HepG2 (cell line): Measurements from ENCODE around the gene SUPT20HL1. TPM values are rescaled to one million over a fixed set of nuclear protein-coding genes. Genes with fewer than 3 reads are reported as not detected.
"Not testable (repeated sequence)": the region's sequence is repeated elsewhere in the genome, so short reads cannot be mapped to it uniquely, and the experiment has no call there.

Experiments used
- ATAC-seq: fragments of 200-7000 bp; cut with Tn5 transposase; 3 replicates; pipeline ENCODE4 v1.9.1; 2020; ENCODE audit warnings: mild to moderate bottlenecking, moderate library complexity
- BruUV-seq: library from RNA; stranded (reverse); fragments of 400-500 nt; replicated peaks from 2 replicates; lab custom pipeline; 2021; lab: Mats Ljungman, UMichigan
- CTCF ChIA-PET: fragments of 300-600 bp; formaldehyde crosslinking; extraction: SDS; loops from one replicate; lab custom pipeline; 2021; ENCODE audit warnings: low total read pairs, inconsistent platforms, low intra/inter-chr PET ratio; lab: Yijun Ruan, JAX
- POLR2A ChIA-PET: fragments of 350-600 bp; sonication (Branson Sonifier 250); formaldehyde crosslinking; loops from one replicate; lab custom pipeline; 2020; ENCODE audit warnings: antibody characterized with exemption, inconsistent platforms; lab: Yijun Ruan, JAX
- DNase-seq: peaks from one replicate; pipeline ENCODE4 v3.0.0-alpha.2; 2015; ENCODE audit warnings: low spot score
- FAIRE-seq: peaks from 3 replicates; lab custom pipeline; 2011; peaks lifted over from hg19 to GRCh38; lab: Jason Lieb, UNC
- H2AFZ ChIP-seq: one replicate; pipeline ENCODE4 v1.6.1; 2011; ENCODE audit warnings: low read length, inconsistent platforms
- H3K27ac ChIP-seq: fragments of 300-600 bp; 3 replicates; pipeline ENCODE4 v1.8.0; 2011; ENCODE audit warnings: mixed run types, mild to moderate bottlenecking, mixed read lengths, low read length, inconsistent platforms; ENCODE audit not compliant: insufficient read depth; ENCODE audit errors: extremely low read length
- H3K27me3 ChIP-seq, 2 experiments: fragments of 200-600 bp in 1 of 2; 2 replicates in 1 of 2; 3 replicates in 1 of 2; pipeline versions ENCODE4 v1.6.0 to v1.8.0; 2011; ENCODE audit warnings: low read length in 2 of 2, mild to moderate bottlenecking in 2 of 2, moderate library complexity in 2 of 2, inconsistent platforms in 1 of 2; ENCODE audit not compliant: insufficient read depth in 2 of 2, control insufficient read depth in 1 of 2
- H3K36me3 ChIP-seq, 2 experiments: fragments of 200-600 bp in 1 of 2; replicated peaks in 1 of 2; 2 replicates in 1 of 2; 3 replicates in 1 of 2; pipeline versions ENCODE4 v1.5.1 to v1.8.0; 2011; ENCODE audit warnings: low read length in 2 of 2, inconsistent platforms in 1 of 2; ENCODE audit not compliant: insufficient read depth in 2 of 2, control insufficient read depth in 1 of 2
- H3K4me1 ChIP-seq: 2 replicates; pipeline ENCODE4 v1.5.1; 2012; ENCODE audit warnings: low read length, inconsistent platforms; ENCODE audit not compliant: insufficient read depth
- H3K4me2 ChIP-seq: 2 replicates; pipeline ENCODE4 v1.6.0; 2011; ENCODE audit warnings: low read depth, low read length, inconsistent platforms
- H3K4me3 ChIP-seq, 3 experiments: fragments of 200-600 bp in 1 of 3; sonication (generic), shearing (Covaris generic) in 1 of 3; replicated peaks in 1 of 3; 2 replicates each; pipeline ENCODE4 v1.5.1; 2011 to 2016; ENCODE audit warnings: low read length in 3 of 3, inconsistent platforms in 2 of 3, low read depth in 2 of 3, mild to moderate bottlenecking in 2 of 3, control low read depth in 1 of 3, mixed read lengths in 1 of 3; ENCODE audit not compliant: insufficient read depth in 1 of 3
- H3K79me2 ChIP-seq: one replicate; pipeline ENCODE4 v1.6.1; 2011; ENCODE audit warnings: low read length, inconsistent platforms; ENCODE audit not compliant: insufficient read depth
- H3K9ac ChIP-seq: 2 replicates; pipeline ENCODE4 v1.6.0; 2011; ENCODE audit warnings: mild to moderate bottlenecking, low read depth, low read length, inconsistent platforms; ENCODE audit not compliant: insufficient read depth
- H3K9me3 ChIP-seq: 2 replicates; pipeline ENCODE4 v1.5.1; 2012; ENCODE audit warnings: mild to moderate bottlenecking, low read length
- H4K20me1 ChIP-seq: 2 replicates; pipeline ENCODE4 v1.6.0; 2011; ENCODE audit warnings: inconsistent platforms, mild to moderate bottlenecking, low read length, moderate library complexity; ENCODE audit not compliant: insufficient read depth
- SNAPC2 ChIP-seq: sonication (generic); formaldehyde crosslinking; IDR thresholded peaks from 2 replicates; pipeline ENCODE4 v1.8.1; 2022; ENCODE audit warnings: mild to moderate bottlenecking, missing genetic modification reagents
- SRSF4 ChIP-seq: fragments of 200-400 bp; formaldehyde crosslinking; IDR thresholded peaks from one replicate; pipeline ENCODE4 v1.6.1; 2018; ENCODE audit warnings: mild to moderate bottlenecking, low read depth, low read length, moderate library complexity; ENCODE audit not compliant: poor library complexity, severe bottlenecking
- ZFP91 ChIP-seq: sonication (generic); formaldehyde crosslinking; IDR thresholded peaks from 2 replicates; pipeline ENCODE4 v1.9.0; 2022; ENCODE audit warnings: missing genetic modification reagents, mild to moderate bottlenecking, borderline replicate concordance
- ZNF776 ChIP-seq: sonication (generic); formaldehyde crosslinking; IDR thresholded peaks from 2 replicates; pipeline ENCODE4 v1.4.0; 2020; ENCODE audit warnings: mild to moderate bottlenecking, missing genetic modification reagents
- WGBS: methylation state at CpG from one replicate; pipeline ENCODE4 v1.1.6; 2017; ENCODE audit warnings: low lambda C conversion rate; 5-methylcytosine and 5-hydroxymethylcytosine counted together
- in situ Hi-C: cut with HindIII; loops from 2 replicates; pipeline ENCODE4 v1.10.0; 2017; ENCODE audit warnings: low pct_unique_long_range_greater_than_20kb; ENCODE audit not compliant: extremely low pct_ligation_motif_present
- intact Hi-C: fragments of 100-400 bp; cut with micrococcal nuclease; formaldehyde crosslinking; loops from one replicate; pipeline ENCODE4 v1.10.0; 2022; ENCODE audit not compliant: unreplicated experiment
- polyA plus RNA-seq, 8 experiments: library from polyadenylated mRNA; depleted of rRNA in 3 of 8; stranded (reverse) in 7 of 8; unstranded in 1 of 8; fragments of >200 nt; fragmentation: Illumina TruSeq in 4 of 8; extraction: Trizol in 4 of 8; gene quantifications; 2 replicates each; pipeline versions ENCODE4 v1.2.1 to v1.2.3, GENCODE V29; 2011 to 2016; ENCODE audit warnings: low read depth in 4 of 8, missing spikeins in 1 of 8, mixed read lengths in 1 of 8; ENCODE audit not compliant: insufficient read depth in 1 of 8
- total RNA-seq, 5 experiments: library from RNA; depleted of rRNA; stranded (reverse); fragments of >200 nt; fragmentation: Illumina TruSeq; extraction: Trizol; gene quantifications; 2 replicates each; pipeline ENCODE4 v1.2.3, GENCODE V29; 2016; ENCODE audit warnings: low read depth in 1 of 5

SUPT20HL1 gene
- total and polyA plus RNA-seq, 2 of the 13 experiments (the other 11 are each of a cell fraction or from before 2014, with no cell fraction given), result not detected

GRCh38 chrX:24312249-24312607 lies 48.2 kb upstream of the SUPT20HL1 start:
- intact Hi-C loops, H3K9me3 ChIP-seq, H3K4me2 ChIP-seq, POLR2A ChIA-PET, H3K36me3 ChIP-seq, H4K20me1 ChIP-seq, DNase-seq, H3K79me2 ChIP-seq, BruUV-seq, H3K9ac ChIP-seq, H3K4me3 ChIP-seq, H3K27ac ChIP-seq, H3K27me3 ChIP-seq, H3K4me1 ChIP-seq, in situ Hi-C loops, FAIRE-seq, H2AFZ ChIP-seq, CTCF ChIA-PET: not testable (repeated sequence)
- ATAC-seq, result peak; percentile 52
- WGBS, result 43% methylated on average over 4 of the region's 6 CpGs

- Histone ChIP-seq H3K4me1 (no peaks in the 10 kb centered on the region), H4K20me1 (no peaks in the 10 kb centered on the region), H3K4me2 (no peak within 1 kb of the TSS), H3K9ac (no peak within 1 kb of the TSS), H2AFZ (no peak within 1 kb of the TSS), H3K27me3 (no peaks in the 10 kb centered on the region), H3K79me2 (no peaks in the 10 kb centered on the region), H3K36me3 (no peaks in the 10 kb centered on the region), H3K4me3 (no peak within 1 kb of the TSS), H3K27ac (no peak within 1 kb of the TSS), H3K9me3 (no peaks in the 10 kb centered on the region)
- POLR2A ChIA-PET, result no interaction called here
- DNase-seq, result no peak
- 90% methylated on average over 22 of the region's 39 CpGs for WGBS
- no TSS peak for BruUV-seq
- intact Hi-C loops, result no loop called here
- no peak for ATAC-seq
- in situ Hi-C loops, result no loop called here
- FAIRE-seq, result no peak
- no peak for TF ChIP-seq ZNF776 (CRISPR knock-in tag)
- no peak for TF ChIP-seq SRSF4
- TF ChIP-seq ZFP91 (CRISPR knock-in tag), result no peak
- TF ChIP-seq SNAPC2 (CRISPR knock-in tag), result no peak
- CTCF ChIA-PET, result no interaction called here
These were observed 46.3 kb upstream of the SUPT20HL1 start, which contains the start of gene SUPT20HL2 for GRCh38 chrX:24314019-24314635. Gene SUPT20HL2, minus strand, starts transcription at chrX:24314069. Its CDS starts 754 bp downstream, at chrX:24313315.
